ENCODE measurements around the gene DHRS4L2. TPM values are rescaled to one million over a fixed set of nuclear protein-coding genes. Genes with fewer than 3 reads are reported as not detected.
"Not testable (repeated sequence)": the region's sequence is repeated elsewhere in the genome, so short reads cannot be mapped to it uniquely, and the experiment has no call there.

The DHRS4L2 gene
- total RNA-seq, 2 experiments from 2014 or later, result 27.5 to 27.6 TPM

DNA sequence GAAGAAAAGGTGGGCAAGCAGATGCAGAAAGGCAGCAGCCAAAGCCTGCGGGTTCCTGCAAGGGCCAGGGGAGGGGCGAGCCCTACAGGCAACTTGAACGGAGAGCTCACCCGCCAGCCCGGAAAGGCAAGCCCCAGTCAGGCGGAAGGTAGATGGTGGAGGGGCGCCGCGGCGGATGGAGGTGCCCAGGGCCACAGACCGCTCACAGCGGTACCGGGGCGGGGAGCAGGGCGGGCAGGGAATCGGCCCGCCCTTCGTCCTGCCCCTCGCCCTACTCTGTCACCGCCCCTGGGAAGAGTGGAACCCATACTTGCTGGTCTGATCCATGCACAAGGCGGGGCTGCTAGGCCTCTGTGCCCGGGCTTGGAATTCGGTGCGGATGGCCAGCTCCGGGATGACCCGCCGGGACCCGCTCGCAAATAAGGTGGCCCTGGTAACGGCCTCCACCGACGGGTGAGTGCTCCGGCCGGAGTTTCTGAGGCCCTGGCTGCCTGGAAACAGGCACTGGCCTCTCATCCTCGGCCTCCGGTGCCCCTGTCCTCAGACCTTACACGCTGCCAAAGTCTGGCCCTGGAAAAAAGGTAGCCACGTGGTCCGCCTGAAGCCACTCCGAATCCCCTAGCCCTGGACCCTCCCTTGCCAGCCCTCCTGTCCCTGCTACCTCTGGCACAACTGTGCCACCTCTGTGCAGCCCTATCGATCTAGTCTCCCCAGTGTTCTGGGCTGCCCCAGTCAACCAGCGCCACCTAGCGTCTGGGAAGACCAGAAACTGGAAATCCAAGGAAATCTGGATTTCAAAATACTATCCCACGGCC is 35.1 kb upstream of the DHRS4L2 start, which contains the start of gene DHRS4:
Gene DHRS4 (plus strand): TSS at position 307 of the 815 bp plus-strand sequence. CDS start 19 bp downstream, at position 326.
- DNase-seq (peak; percentile 89), ATAC-seq (peak; percentile 96)
- Mint-ChIP-seq H3K9me3 (ENCODE audit: low read depth) (no peaks in the 10 kb centered on the region), H3K36me3 (ENCODE audit: low read depth) (peaks cover 12% of the 10 kb centered on the region), H3K27me3 (no peaks in the 10 kb centered on the region), H3K4me1 (peaks cover 23% of the 10 kb centered on the region), H3K27ac (peak within 1 kb of the TSS; percentile 93), H3K4me3 (peak within 1 kb of the TSS; percentile 88)
- CTCF ChIA-PET, result interaction anchor here (1.0 to 2.4 kb wide), 3 partner anchors 23 to 322 kb away, joined by 3 to 7 read pairs (median 3); no protein-coding TSS in a partner anchor
- intact Hi-C loops (cut with DNase I, micrococcal nuclease), result loop anchor here (1.0 kb wide), 4 partner anchors 222 to 364 kb away; no protein-coding TSS in a partner anchor
- POLR2A ChIA-PET, result no interaction called here

DNA sequence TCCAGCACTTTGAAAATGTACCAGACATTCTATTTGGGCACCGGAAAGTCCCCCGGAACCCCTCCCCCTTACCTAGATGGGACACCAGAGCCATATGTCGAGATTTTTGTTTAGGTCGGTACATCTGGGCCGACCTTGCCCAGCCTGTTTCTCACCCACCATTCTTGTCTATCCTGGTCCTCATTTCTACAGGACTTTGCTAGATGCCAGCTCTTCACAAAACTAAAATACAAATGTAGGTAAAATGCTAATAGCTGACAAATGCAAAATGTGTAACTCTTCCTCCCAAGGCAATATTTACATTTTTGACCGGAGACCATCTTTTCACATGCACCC is 34.5 kb upstream of the DHRS4L2 start:
- CTCF ChIA-PET, result interaction anchor here (1.0 to 1.2 kb wide), 2 partner anchors 24 to 321 kb away, joined by 3 read pairs; no protein-coding TSS in a partner anchor
- H3K9me3 Mint-ChIP-seq (ENCODE audit: low read depth); POLR2A ChIA-PET; H3K36me3 Mint-ChIP-seq (ENCODE audit: low read depth); H3K27me3 Mint-ChIP-seq; DNase-seq: not testable (repeated sequence)
- Mint-ChIP-seq H3K4me1 (peaks cover 22% of the 10 kb centered on the region), H3K27ac (peak overlapping the region; percentile 93), H3K4me3 (peak overlapping the region; percentile 88)
- ATAC-seq, result peak; percentile 6
- intact Hi-C loops (cut with DNase I, micrococcal nuclease), result loop anchor here (1.0 kb wide), 3 partner anchors 223 to 322 kb away; no protein-coding TSS in a partner anchor

DNA sequence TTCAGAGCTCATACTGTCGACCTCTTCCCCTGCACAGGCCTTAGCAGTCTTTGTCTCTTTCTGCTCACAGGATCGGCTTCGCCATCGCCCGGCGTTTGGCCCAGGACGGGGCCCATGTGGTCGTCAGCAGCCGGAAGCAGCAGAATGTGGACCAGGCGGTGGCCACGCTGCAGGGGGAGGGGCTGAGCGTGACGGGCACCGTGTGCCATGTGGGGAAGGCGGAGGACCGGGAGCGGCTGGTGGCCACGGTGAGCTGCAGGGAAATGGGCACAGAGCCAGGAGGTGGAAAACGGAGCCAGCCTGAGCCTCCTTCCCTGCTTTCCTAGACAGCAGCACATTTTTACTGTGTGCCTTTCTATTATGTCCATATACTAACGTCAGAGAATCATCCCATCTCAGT is 33.8 kb upstream of the DHRS4L2 start:
- H3K9me3 Mint-ChIP-seq (ENCODE audit: low read depth); POLR2A ChIA-PET; H3K4me3 Mint-ChIP-seq; H3K27ac Mint-ChIP-seq; ATAC-seq; H3K36me3 Mint-ChIP-seq (ENCODE audit: low read depth); DNase-seq; H3K27me3 Mint-ChIP-seq: not testable (repeated sequence)
- CTCF ChIA-PET, result interaction anchor here (1.0 to 1.2 kb wide), 2 partner anchors 25 to 321 kb away, joined by 3 read pairs; no protein-coding TSS in a partner anchor
- peaks cover 22% of the 10 kb centered on the region for H3K4me1 Mint-ChIP-seq
- intact Hi-C loops (cut with DNase I, micrococcal nuclease), result loop anchor here (1.0 kb wide), 3 partner anchors 224 to 323 kb away; no protein-coding TSS in a partner anchor

DNA sequence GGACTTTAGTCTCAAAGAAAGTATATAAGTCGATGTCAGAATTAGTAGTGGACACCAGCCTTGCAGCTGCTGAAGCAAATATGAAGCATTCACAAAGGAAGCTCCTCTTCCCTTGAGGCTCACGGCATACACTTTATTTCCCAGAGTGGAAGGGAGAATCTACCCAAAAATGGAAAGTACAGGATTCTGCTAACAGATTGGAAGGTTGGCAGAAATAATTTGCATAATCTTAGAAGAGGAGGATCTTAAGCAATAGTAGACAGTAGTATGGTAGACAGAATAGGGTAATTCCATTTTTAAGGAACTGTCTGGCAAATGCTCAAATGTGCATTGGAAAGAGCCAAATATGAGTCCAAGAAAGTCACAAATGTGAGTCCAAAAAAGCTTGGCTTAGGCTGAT is 32.9 kb upstream of the DHRS4L2 start:
- H3K9me3 Mint-ChIP-seq (ENCODE audit: low read depth); H3K36me3 Mint-ChIP-seq (ENCODE audit: low read depth); H3K27ac Mint-ChIP-seq; CTCF ChIA-PET; DNase-seq; ATAC-seq; intact Hi-C loops (cut with DNase I, micrococcal nuclease); H3K4me3 Mint-ChIP-seq; H3K27me3 Mint-ChIP-seq: not testable (repeated sequence)
- POLR2A ChIA-PET, result interaction anchor here (0.6 kb wide), 1 partner anchor 267 kb away, joined by 3 read pairs; no protein-coding TSS in a partner anchor
- H3K4me1 Mint-ChIP-seq, result peaks cover 22% of the 10 kb centered on the region

DNA sequence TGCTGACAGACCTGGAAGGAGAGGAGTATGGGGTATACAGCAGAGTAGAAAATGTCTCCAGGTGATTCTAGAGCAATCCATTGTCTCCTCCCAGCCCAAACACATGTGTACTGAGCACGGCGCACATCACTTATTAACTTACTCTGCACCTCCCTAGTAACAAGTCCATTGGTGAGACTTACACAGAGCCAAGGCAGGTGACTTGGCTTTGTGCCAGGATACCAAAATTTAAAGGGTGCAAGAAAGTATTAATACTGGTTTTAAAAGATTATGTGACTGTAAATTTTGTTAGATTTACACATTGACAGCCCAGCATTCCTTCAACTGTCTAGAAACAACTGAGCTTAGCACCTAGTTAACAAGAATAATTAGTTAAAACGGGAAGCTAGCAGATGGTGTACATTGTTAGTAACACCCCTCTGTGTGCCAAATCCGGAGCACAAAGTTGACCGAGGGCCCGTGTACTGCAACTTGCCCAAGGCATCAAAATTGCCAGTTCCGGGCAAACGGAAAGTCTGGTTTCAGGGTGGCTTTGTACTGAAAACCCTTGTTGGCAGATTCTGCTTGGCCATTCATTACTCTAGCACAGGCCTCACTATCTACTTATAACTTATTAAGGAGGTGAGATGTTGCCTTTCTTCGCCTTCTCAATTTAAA is 30.7 kb upstream of the DHRS4L2 start:
- DNase-seq; H3K4me3 Mint-ChIP-seq; POLR2A ChIA-PET; intact Hi-C loops (cut with DNase I, micrococcal nuclease); H3K4me1 Mint-ChIP-seq; ATAC-seq; H3K9me3 Mint-ChIP-seq (ENCODE audit: low read depth); H3K36me3 Mint-ChIP-seq (ENCODE audit: low read depth); CTCF ChIA-PET; H3K27ac Mint-ChIP-seq; H3K27me3 Mint-ChIP-seq: not testable (repeated sequence)

DNA sequence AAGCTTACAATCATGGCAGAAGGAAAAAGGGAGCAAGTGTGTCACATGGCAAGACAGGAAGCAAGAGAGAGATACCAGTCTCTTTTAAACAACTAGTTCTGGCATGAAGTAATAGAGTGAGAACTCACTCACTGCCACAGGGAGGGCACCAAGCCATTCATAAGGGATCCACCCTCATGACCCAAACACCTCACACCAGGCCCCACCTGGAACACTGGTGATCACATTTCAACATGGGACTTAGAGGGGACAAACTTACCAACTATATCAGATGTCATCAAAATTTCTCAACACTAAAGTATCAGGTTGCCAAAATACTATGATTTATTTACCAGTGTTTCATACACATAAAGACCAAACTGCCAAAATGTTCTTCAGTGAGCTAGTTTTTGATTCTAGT is 27.8 kb upstream of the DHRS4L2 start:
- not testable (repeated sequence) for DNase-seq, ATAC-seq

DNA sequence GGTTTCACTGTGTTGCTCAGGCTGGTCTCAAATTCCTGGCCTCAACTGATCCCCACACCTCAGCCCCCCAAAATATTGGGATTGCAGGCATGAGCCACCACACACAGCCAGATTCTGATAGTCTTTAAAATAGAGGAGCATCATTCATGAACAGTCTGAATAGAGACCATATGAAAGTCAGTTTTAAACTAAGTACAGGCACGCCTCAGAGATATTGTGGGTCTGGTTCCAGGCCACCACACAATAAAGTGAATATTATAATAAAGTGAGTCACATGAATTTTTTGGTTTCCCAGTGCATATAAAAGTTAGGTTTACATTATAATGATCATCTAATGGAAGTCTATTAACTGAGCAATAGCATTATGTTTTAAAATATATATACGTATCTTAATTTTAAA is 27.0 kb upstream of the DHRS4L2 start:
- H3K27ac Mint-ChIP-seq; H3K9me3 Mint-ChIP-seq (ENCODE audit: low read depth); intact Hi-C loops (cut with DNase I, micrococcal nuclease); ATAC-seq; H3K4me1 Mint-ChIP-seq; H3K27me3 Mint-ChIP-seq; POLR2A ChIA-PET; H3K4me3 Mint-ChIP-seq; CTCF ChIA-PET; H3K36me3 Mint-ChIP-seq (ENCODE audit: low read depth); DNase-seq: not testable (repeated sequence)

More for the DNA sequence above, 27.8 kb upstream of the DHRS4L2 start:
- H3K4me3 Mint-ChIP-seq; H3K9me3 Mint-ChIP-seq (ENCODE audit: low read depth); H3K27ac Mint-ChIP-seq; intact Hi-C loops (cut with DNase I, micrococcal nuclease); H3K36me3 Mint-ChIP-seq (ENCODE audit: low read depth); H3K4me1 Mint-ChIP-seq; POLR2A ChIA-PET; H3K27me3 Mint-ChIP-seq; CTCF ChIA-PET: not testable (repeated sequence)

DNA sequence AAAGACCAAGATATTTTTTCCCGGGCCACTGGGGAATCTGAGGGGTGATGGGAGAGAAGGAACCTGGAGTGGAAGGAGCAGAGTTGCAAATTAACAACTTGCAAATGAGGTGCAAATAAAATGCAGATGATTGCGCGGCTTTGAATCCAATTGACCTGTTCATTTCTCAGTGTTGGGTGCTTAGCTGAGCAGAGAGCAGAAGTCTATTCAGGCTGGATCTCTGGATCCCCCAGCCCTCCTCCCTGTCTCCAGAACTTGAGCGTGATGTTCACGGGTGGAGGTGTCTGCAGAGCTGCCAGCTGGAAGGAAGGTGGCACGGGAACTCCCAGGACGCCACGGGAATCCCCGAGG is 19.6 kb upstream of the DHRS4L2 start:
- H3K9me3 Mint-ChIP-seq (ENCODE audit: low read depth); CTCF ChIA-PET; H3K36me3 Mint-ChIP-seq (ENCODE audit: low read depth); H3K4me3 Mint-ChIP-seq; H3K4me1 Mint-ChIP-seq; H3K27ac Mint-ChIP-seq; ATAC-seq; POLR2A ChIA-PET; DNase-seq; intact Hi-C loops (cut with DNase I, micrococcal nuclease); H3K27me3 Mint-ChIP-seq: not testable (repeated sequence)

DNA sequence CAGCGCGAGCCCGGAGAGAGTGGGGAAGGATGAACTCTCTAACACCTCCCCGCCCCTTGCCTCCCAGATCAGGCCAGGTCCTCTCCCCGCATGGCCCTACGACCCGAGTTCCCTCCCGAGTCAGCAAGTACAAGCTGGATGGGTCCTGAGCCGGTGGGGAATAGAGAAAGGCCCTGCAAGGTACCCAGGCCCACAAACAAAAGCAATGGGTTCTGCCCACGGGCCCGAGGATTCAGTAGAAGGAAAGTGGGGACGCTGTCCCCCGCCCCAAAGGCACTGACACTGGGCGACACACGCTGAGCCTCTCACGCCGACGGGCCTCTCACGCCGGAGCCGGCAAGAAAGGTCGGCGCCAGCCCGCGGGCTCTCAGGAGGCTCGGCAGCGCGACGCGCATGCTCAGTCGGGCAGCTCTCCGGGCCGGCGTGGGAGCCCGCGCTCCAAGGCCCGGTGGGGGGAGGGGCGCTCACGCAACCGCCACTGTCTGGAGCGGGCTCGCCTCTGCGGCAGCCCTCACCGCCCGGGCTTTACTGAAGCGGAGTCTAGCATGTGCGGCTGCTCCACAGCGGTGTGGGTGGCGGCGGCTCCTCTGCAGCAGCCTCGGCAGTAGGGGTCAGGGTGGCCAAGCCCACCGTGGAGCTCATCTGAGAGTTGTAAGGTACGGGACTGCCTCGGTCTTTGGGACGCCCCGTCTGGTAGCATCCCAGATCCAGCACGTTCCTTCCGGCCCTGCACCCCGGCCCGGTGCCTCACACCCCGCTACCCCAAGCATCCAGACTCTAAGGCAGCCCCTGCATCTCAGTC is 19.0 kb upstream of the DHRS4L2 start:
- intact Hi-C loops (cut with DNase I, micrococcal nuclease), result not testable (repeated sequence)

DNA sequence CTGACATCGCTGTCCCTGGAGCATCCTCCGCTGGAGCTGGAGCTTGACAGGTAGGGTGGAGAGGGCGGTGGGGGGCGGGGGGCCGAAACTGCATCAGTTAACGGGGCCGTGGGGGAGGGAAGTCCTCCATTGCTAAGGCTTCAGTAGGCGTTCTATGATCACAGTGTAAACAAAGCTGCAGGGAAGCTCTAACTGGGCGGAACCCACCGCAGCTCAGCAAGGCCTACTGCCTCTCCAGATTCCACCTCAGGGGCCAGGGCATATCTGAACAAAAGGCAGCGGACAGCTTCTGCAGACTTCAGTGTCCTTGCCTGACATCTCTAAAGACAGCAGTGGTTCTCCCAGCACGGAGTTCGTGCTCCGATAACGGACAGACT is 18.5 kb upstream of the DHRS4L2 start:
- POLR2A ChIA-PET; H3K4me1 Mint-ChIP-seq; intact Hi-C loops (cut with DNase I, micrococcal nuclease); H3K27ac Mint-ChIP-seq; DNase-seq; CTCF ChIA-PET; H3K9me3 Mint-ChIP-seq (ENCODE audit: low read depth); H3K27me3 Mint-ChIP-seq; H3K36me3 Mint-ChIP-seq (ENCODE audit: low read depth); H3K4me3 Mint-ChIP-seq: not testable (repeated sequence)
- peak; percentile 25 for ATAC-seq

More for the DNA sequence above, 19.0 kb upstream of the DHRS4L2 start:
- H3K36me3 Mint-ChIP-seq (ENCODE audit: low read depth); CTCF ChIA-PET; POLR2A ChIA-PET; H3K27me3 Mint-ChIP-seq; H3K4me1 Mint-ChIP-seq; H3K27ac Mint-ChIP-seq; H3K9me3 Mint-ChIP-seq (ENCODE audit: low read depth): not testable (repeated sequence)
- H3K4me3 Mint-ChIP-seq, result peak overlapping the region; percentile 46
- DNase-seq (peak; percentile 76), ATAC-seq (peak; percentile 95)

DNA sequence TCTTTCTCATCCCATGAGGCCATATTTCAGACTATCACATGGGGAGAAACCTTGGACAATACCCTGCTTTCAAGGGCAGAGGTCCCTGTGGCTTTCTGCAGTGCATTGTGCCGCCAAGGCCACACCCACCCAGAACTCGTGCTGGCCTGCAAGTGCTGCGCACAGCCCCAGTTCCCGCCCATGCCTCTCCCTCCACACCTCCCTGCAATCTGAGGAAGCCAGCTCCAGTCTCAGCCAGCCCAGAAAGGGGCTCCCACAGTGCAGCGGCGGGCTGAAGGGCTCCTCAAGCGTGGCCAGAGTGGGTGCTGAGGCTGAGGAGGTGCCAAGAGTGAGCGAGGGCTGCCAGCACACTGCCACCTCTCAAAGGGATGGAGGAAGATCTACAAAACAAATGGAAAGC is 15.6 kb upstream of the DHRS4L2 start:
- H3K9me3 Mint-ChIP-seq (ENCODE audit: low read depth); ATAC-seq; POLR2A ChIA-PET: not testable (repeated sequence)

More for the DNA sequence above, 15.6 kb upstream of the DHRS4L2 start:
- H3K4me1 Mint-ChIP-seq; DNase-seq; H3K27ac Mint-ChIP-seq; H3K36me3 Mint-ChIP-seq (ENCODE audit: low read depth); intact Hi-C loops (cut with DNase I, micrococcal nuclease); H3K27me3 Mint-ChIP-seq; H3K4me3 Mint-ChIP-seq; CTCF ChIA-PET: not testable (repeated sequence)
